ENCODE data around the gene GPC1.

Gene GPC1

DNA sequence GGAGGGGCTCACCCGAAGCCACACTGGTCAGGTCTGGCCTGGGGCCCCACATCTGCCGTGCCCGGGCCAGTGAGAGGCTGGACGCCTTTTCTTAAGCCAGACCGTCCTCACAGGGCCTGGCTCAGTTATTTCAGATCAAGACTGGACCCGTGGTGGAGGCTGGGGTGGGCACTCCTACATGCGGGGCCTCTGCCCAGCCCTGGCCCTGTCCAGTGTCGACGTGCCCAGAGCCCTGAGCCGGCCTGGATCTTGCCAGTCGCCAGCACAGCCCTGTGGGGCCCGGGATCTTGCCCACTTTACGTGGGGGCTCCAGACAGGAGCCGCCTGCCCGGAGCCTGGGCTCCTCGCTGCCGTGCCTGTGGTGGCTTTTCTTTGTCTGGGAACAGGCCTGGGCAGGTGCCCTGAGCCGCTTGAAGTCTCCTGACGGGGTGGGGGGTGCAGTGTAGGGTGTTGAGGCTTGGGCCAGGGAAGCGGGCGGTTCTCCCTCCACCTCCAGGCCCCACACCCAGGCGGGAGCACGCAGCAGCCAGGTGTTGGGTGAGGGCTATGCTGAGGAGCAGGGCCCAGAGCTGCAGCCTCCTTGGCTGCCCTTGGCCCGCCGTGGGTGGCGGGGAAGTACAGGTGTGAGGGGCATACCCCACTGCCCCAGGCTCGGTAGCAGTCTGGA lies 6.0 kb downstream of the GPC1 start:
- no peak for DNase-seq (ENCODE audit: low read depth, low spot score)

GRCh38 chr2:240441993-240442411 lies 6.5 kb downstream of the GPC1 start:
- DNase-seq (ENCODE audit: low read depth, low spot score) = no peak

GRCh38 chr2:240442891-240443715 lies 7.6 kb downstream of the GPC1 start:
- DNase-seq (ENCODE audit: low read depth, low spot score) = no peak

- peak; percentile 34 for DNase-seq (ENCODE audit: low read depth, low spot score)
Measured at GRCh38 chr2:240443891-240444301, 8.4 kb downstream of the GPC1 start.

DNA sequence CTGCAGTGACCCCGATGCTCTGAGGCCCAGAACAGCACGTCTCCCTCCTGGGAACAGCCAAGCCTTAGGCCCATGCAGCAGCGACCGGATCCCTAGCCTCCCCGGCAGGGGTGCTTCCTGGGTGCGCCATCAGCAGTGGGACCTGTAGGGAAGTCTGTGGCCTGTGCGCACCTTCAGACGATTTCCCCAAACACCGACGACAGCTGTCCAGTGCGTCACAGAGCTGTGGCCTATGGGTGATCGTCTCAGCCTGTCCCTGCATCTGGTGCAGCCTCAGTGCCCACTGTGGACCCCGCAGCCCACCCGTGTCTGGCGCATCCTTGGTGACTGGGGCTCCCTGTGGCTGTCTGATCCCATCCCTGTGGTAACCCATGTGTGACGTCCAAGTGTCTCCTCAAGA lies 9.0 kb downstream of the GPC1 start:
- no peak for DNase-seq (ENCODE audit: low read depth, low spot score)

DNA sequence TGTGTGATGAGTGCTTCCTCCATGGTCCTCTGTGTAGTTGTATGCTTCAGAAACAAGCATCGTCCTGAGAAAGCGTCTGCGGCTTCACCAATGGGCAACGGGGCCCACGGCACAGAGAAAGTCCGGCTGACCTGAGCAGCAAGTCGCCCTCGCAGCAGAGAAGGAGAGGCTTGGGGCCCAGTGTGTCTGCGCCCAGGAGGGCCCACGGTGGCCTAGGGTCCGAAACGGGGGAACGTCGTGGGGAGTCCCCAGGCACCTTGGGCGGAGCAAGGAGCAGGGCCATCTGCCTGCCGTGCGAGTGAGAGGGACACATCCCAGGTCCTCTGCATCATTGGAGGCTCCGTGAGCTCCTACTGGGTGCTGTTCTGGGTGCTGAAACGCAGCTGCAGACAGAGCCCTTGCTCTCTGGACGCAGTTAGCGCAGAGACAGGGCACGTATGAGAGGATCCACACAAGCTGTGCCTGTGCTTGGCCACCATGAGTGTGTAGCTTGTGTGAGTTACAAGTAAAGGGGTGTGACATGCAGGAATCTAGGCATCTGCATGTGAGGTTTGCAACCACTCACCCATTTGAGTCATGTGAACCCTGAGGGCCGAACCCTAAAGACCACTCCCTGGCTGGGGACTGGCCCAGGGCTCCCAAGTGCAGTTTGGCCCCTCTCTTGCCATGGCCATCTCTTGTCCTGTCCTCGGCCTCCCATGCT lies 10.6 kb downstream of the GPC1 start:
- DNase-seq (ENCODE audit: low read depth, low spot score) = no peak

- no peak for DNase-seq (ENCODE audit: low read depth, low spot score)
Measured at GRCh38 chr2:240446664-240447175, 11.3 kb downstream of the GPC1 start.

- no peak for DNase-seq (ENCODE audit: low read depth, low spot score)
Measured at GRCh38 chr2:240447331-240447730, 11.9 kb downstream of the GPC1 start.

DNA sequence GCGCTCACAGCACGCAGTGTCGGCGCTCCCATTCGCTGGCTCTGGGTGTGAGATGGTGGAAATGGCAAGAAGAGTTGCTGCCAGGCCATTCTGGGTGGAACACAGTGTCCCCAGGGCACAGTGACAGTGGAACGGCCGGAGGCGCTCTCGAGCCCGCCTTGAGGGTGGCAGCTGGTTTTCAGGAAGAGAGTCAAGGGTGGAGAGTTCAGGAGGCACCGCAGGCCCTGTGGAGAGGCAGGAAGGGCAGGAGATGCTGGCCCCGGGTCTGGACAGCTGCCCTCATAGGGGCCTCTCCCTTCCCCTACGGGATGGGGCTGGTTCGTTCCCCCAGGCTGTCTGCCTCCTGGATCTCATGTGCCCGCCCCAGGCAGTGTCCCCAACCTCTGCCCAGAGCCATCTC lies 12.5 kb downstream of the GPC1 start:
- no peak for DNase-seq (ENCODE audit: low read depth, low spot score)

- DNase-seq (ENCODE audit: low read depth, low spot score) = no peak
Measured at GRCh38 chr2:240448387-240449274, 13.2 kb downstream of the GPC1 start.

DNA sequence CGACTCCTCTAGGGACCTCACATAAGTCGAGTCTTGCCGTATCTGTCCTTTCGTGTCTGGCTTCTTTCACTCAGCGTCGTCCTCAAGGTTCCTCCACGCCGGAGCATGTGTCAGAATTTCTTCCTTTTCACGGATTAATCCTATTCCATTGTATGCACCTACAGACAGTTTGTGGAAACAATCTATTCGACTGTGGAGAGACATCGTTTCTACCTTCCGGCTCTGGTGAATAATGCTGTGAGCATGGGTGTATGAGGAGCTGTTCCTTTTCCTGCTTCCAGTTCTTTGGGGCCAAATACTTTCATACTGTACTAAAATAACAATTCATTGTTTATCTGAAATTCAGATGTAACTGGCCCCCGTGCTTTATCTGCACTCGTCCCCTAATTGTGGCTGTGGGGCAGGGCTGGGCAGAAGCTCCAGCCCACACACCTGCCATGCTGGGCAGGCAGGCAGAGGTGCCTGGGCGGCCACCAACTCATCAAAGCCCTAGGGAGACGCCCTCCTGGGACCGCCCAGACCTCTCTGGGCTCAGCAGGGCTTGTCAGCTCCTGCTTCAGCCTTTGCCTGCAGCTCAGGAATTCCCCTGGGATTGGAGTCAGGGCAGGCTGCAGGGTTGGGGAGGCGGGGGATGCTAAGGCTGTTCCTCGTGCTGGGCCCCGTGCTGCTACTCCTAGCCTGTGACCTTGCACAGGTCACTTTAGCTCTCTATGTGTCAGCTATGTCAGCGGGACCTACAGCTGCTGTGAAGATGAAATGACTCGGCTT lies 14.5 kb downstream of the GPC1 start:
- DNase-seq (ENCODE audit: low read depth, low spot score) = peak; percentile 39

- DNase-seq (ENCODE audit: low read depth, low spot score) = no peak
Measured at GRCh38 chr2:240450532-240451107, 15.2 kb downstream of the GPC1 start.

DNA sequence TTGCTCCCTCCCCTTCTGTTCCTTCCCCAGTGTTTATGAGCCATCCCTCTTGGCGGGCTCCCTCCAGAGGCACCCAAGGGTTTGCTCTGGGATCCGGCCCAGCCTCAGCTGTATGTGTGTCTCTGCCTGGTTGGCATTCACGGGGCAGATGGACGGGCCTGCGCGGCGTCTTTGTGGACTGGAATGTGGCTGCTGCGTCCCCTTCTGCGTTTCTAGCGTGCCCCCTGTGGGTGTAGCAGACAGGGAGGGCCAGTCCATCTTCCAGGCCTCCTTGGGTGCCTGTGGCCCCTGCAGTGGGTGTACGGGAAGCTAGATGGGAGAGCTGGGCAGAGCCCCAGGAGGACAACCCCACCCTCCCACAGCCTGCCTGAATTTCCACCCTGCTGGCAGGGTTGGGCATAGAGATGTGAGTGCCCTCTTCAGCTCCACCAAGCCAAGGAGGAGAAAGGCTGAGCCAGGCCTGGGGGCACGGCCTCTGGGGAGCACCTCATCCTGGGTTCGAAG lies 15.7 kb downstream of the GPC1 start:
- peak; percentile 38 for DNase-seq (ENCODE audit: low read depth, low spot score)

DNA sequence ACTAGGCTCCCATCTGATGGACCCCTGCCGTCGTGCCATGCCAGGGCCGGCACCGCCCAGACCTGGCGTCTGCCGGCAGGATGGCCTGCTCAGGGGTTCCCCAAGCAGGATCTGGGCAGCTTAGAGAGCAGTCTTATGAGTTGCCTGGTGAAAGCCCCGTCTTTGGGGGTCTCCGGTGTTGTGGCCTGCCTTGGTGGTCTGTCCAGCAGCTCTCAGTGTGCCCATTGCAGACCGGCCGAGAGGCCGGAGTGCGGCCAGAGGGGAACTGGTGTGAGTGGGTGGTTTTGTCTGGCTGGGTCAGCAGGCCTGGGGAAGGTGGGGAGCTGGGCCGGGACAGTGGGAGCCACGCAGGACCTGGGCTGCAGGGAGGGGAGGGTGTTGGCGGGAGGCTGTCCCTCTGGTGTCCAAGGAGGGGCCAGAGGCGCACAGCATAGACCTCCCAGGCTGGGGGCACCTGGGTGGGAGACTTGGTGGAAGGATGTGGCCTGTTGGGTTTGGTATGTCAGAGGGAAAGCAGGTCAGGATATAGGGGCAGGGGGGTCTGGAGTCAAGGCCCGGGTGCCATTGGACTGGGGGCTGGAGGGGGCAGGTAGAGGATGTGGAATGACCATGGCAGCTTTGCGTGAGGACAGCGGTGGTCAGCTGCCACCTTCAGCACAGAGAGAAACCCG lies 16.5 kb downstream of the GPC1 start:
- DNase-seq (ENCODE audit: low read depth, low spot score) = no peak

DNA sequence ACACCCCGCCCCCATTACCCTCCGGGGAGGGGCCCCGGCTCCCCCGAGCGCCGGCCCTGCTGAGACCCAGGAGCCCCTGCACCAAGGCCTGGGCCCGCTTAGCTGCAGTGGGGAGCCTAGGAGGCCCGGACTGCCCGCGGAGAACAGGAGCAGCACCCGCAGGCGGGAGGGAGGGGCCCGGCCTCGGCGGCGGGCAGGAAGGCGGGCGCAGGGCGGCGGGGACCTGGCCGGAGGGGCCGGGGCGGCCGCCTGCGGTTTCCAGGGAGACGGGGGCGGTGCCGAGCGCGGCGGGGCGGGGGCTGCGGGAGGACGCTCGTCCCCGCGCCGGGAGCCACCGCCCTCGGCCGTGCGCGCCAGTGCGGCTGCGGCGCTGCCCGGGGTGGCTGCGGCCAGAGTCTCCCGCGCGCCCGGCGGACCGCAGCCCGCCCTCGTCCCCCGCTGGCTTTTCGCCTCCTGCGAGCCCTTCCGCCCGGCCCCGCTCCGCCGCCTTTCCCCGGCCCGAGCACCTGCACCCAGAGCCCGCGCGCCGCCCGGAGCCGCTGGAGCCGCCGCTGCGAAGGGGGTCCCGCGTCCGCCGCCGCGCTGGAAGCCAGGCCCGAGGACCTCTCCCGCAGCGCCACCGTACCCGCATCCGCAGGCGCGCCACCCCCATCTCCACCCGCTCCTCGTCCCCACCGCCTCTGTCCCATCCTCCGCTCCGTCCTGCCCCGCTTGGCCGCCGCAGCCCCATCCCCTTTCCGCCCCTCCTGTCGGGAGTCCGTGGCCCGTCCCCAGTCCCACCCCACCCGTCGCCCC lies 17.2 kb downstream of the GPC1 start:
- peak; percentile 78 for DNase-seq (ENCODE audit: low read depth, low spot score)

DNA sequence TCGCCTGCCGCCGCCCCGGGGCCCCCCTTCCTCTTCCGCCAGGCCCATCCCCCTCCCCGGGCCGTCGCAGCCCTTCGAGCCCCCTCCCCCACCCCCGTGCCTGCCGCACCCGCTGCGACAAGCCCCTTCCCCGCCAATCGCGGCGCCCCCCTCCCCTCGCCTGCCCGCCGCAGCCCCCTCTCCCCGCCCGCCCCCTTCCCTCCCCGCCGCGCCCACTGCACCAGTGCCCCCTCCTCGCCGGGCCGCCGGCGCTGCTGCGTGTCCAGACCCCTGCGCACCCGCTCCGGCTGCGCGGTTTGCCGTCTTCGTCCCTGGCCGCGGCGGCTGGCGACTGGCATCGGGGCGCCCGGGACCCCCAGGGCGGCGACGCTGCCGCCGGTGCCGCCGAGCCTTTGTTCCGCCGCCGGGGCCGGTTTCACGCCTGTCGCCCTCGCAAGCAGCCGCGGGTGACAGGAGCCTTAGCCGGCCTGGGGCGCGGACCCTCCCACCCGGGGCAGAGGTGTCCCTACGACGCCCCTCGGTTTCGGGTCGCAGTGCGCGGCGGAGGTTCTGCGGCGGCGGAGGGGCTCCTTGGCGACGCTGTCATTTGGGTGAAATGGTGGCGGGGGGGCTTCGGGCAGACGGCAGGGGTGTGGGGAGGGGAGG lies 18.1 kb downstream of the GPC1 start:
- DNase-seq (ENCODE audit: low read depth, low spot score) = peak; percentile 20

DNA sequence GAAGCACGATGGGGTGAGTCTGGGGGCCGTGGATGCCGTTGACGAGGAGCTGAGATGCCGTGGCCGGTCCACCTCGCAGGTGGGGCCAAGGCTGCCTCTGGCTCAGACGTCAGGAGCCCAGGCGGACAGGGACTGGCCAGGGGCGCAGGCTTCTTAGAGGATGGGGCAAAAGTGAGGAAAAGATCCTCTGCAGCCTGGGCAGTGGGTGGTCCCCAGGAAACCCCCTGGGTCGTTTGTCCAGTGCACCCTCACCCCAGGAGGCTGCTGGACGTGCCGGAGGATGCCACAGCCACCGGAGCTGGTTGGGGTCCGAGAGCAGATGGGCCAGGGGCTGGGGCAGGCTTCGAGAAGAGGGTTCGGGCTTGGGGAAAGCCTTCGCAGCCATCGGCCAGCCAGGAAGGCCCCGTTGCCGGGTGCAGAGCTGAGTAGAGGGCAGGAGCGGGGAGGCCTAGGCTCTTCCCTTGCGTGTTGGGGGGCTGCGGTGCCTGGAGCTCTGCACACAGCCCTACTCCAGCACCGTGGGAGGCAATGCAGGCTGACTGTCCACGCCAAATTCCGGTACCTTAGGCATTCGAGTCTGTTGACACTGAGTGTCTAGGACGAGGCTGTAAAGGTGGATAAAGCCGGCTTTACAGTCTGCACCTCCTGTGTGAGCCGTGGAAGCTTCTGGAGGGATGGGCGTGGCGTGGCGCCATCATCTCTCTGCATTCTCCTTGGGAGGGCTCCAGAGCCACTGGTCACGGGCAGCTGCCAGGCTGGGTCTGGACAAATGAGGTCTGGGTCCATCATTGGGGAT lies 18.8 kb downstream of the GPC1 start:
- peak; percentile 30 for DNase-seq (ENCODE audit: low read depth, low spot score)
